ENCODE results near the gene F12.

The F12 gene

DNA sequence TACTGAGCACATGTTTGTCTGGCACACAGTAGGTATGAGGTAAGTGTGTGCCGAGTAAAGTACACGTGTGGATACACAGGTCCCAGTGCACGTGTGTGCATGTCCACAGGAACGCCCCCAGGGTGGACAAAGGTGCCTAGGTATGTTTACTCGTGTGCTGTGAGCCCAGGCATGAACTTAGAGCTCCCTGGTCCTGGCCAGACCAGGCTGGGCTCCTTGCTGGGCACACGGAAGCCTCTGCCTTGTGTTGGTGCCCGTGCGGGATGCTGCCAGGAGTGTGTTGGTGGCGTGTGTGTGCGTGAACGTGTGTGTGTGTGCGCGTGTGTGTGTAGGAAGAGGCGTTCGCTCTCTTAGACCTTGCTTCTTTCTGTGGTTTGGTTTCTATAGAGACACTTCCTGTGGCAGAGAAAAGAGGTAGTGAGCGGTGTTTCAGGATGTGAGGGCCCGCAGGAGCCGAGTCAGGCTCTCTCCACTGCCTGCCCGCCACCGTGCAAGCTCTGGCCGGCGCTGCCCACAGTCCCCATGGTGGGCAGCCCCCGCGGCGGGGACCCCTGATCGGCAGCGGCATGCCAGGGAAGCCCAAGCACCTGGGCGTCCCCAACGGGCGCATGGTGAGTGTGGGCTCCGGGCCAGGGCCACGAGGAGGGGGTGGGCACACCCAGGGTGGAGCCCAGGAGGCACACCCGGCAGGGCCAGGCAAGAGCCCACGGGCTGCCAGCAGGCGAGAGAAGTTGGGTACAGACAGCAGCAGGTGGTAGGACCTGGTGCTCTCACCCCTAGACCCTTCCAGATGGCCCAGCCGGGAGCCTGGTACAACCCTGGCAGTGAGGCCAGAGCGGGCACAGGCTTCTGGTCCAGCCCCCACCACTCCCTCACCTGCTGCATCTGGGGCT, 51.7 kb downstream of the F12 start, which contains the start of gene RGS14:
Gene RGS14, plus strand, starts transcription at position 466 of the 893 bp plus-strand sequence. Its CDS starts 101 bp downstream, at position 567.
- in situ Hi-C loops (cut with MboI; ENCODE audit: low sequenced_read_pairs), result no loop called here

DNA sequence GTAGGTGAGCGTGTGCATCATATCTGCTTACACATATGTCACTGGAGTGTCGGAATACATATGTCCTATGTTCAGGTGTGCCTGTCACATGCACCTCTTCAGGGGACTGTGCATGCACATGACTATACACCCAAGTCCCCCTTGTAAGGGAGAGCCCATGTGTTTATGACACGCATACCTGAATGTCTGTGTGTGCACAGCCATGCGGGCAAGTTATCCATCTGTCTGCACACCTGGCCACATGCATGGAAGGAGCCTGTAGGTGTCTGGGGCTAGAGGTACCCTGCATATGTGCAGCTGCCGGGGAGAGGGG, 52.3 kb downstream of the F12 start:
- in situ Hi-C loops (cut with MboI; ENCODE audit: low sequenced_read_pairs), result no loop called here

DNA sequence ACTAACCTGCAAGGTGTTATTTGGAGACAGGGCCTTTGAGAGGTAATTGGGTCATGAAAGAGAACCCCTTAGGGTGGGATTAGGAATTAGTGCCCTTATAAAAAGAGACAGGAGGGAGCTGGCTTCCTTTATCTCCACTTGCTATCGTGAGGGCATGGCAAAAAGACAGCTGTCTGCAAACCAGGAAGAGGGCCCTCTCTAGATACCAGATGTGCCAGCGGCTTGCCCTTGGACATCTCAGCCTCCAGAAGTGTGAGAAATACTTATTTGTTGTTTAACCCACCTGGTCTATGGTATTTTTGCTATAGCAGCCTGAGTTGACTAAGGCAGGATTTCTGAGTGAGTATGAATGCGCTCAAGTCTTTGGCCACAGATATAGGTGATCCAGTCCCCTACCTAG, 52.6 kb downstream of the F12 start:
- in situ Hi-C loops (cut with MboI; ENCODE audit: low sequenced_read_pairs), result no loop called here

DNA sequence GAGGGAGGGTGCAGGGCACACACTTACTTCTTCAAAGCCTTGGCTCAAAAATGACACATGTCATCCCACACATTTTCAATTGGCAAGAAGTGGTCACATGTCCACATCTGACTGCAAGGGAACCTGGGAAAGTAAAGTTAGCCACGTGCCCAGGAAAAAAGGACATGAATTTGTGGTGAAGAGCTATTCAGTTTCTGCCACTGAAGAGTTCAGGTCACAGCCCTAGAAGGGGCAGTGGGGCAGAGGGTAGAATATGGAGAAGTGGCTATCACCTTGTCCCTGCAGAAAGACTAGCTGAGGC, 53.5 kb downstream of the F12 start:
- in situ Hi-C loops (cut with MboI; ENCODE audit: low sequenced_read_pairs), result no loop called here

- in situ Hi-C loops (cut with MboI; ENCODE audit: low sequenced_read_pairs), result no loop called here
Measured at GRCh38 chr5:177355162-177355867, 54.0 kb downstream of the F12 start.

GRCh38 chr5:177354711-177355110, 54.7 kb downstream of the F12 start:
- in situ Hi-C loops (cut with MboI; ENCODE audit: low sequenced_read_pairs), result no loop called here

DNA sequence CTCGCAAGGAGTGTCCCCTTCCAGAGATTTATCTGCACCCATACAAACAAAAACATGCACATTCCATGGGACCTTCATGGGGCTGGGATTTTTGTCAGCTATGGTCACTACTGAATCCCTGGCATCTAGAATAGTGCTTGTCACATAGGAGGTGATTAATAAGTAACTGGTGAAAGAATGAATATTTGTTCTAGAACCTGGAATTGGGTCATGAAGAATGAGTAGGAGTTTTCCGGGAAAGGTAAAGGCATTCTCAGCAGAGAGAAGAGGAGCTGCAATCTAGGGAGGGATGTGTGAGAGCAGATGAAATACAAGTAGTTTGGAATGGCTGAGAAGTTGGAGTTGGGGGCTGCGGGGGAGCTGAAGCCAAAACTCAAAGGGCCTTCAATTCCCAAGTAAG, 55.1 kb downstream of the F12 start:
- in situ Hi-C loops (cut with MboI; ENCODE audit: low sequenced_read_pairs), result no loop called here

- in situ Hi-C loops (cut with MboI; ENCODE audit: low sequenced_read_pairs), result no loop called here
Measured at GRCh38 chr5:177353093-177353492, 56.3 kb downstream of the F12 start.

All from HL-60/S4 treated with retinoic acid at 250 ng/mL for 4 days and 3 days (cell line).